GM21360 (cell line): ENCODE measurements around the gene FAM120A.
"Not testable (repeated sequence)": the region's sequence is repeated elsewhere in the genome, so short reads cannot be mapped to it uniquely, and the experiment has no call there.

ENCODE experiments used
- ATAC-seq: cut with Tn5 transposase; IDR thresholded peaks from one replicate; pipeline ENCODE4 v1.9.1; 2021; ENCODE audit warnings: mild to moderate bottlenecking, moderate library complexity; ENCODE audit not compliant: unreplicated experiment

FAM120A gene, protein sequence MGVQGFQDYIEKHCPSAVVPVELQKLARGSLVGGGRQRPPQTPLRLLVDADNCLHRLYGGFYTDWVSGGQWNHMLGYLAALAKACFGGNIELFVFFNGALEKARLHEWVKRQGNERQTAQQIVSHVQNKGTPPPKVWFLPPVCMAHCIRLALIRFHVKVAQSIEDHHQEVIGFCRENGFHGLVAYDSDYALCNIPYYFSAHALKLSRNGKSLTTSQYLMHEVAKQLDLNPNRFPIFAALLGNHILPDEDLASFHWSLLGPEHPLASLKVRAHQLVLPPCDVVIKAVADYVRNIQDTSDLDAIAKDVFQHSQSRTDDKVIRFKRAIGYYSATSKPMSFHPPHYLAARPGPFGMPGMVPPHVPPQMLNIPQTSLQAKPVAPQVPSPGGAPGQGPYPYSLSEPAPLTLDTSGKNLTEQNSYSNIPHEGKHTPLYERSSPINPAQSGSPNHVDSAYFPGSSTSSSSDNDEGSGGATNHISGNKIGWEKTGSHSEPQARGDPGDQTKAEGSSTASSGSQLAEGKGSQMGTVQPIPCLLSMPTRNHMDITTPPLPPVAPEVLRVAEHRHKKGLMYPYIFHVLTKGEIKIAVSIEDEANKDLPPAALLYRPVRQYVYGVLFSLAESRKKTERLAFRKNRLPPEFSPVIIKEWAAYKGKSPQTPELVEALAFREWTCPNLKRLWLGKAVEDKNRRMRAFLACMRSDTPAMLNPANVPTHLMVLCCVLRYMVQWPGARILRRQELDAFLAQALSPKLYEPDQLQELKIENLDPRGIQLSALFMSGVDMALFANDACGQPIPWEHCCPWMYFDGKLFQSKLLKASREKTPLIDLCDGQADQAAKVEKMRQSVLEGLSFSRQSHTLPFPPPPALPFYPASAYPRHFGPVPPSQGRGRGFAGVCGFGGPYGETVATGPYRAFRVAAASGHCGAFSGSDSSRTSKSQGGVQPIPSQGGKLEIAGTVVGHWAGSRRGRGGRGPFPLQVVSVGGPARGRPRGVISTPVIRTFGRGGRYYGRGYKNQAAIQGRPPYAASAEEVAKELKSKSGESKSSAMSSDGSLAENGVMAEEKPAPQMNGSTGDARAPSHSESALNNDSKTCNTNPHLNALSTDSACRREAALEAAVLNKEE

GRCh38 chr9:93450945-93451815, at the start of gene FAM120A:
TSS of gene FAM120A (plus strand) at chr9:93451685. CDS start at chr9:93451916, 231 bp downstream.
- ATAC-seq: peak; percentile 54

- ATAC-seq: no peak
These were observed 45.1 kb upstream of the FAM120A start for GRCh38 chr9:93406371-93406770.

- ATAC-seq: no peak
These were observed 38.0 kb upstream of the FAM120A start for GRCh38 chr9:93413530-93413929.

DNA sequence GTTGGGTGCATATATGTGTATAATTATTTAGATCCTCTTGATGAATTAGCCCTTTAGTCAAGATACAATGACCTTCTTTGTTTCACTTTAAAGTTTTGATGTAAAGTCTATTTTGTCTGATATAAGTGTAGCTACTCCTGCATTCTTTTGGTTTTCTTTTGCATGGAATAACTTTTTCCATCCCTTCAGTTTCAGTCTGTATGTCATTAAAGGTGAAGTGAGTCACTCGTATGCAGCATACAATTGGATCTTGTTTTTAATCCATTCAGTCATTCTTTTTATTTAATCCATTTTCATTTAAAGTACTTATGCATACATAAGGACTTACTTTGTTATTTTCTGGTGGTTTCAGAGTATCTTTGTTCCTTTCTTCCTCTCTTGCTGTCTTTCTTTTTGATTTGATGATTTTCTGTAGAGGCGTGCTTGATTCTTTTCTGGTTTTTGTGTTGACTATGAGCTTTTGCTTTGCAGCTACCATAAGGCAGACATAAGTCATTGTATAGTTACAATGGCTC, 36.3 kb upstream of the FAM120A start:
- ATAC-seq: no peak

DNA sequence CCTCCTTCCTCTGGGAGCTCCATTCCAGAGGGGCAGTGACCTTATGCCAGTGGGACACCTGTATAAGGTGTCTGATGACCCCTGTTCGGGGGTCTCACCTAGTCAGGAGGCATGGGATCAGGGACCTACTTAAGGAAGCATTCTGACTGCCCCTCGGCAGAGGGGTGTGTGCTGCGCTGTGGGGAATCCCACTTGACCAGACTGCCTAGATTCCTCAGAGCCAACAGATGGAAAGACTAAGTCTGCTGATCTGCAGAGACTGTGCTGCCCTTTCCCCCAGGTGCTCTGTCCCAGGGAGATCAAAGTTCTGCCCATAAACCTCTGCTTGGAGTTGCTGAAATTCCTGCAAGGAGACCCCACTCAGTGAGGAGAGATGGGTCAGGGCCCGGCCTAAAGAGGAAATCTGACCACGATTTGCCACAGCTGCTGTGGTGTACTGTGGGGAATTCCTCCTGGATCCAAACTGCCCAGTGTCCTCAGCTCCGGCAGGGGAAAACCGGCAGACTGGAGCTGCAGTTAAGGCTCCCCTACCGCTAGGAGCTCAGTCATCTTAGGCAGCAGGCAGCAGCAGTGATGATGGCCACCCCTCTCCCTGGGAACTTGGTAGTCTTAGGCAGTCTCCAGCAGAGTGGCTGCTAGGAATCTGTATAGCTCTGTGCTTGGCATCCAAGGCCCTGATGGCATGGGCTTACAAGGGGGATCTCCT, 34.8 kb upstream of the FAM120A start:
- ATAC-seq: no peak

DNA sequence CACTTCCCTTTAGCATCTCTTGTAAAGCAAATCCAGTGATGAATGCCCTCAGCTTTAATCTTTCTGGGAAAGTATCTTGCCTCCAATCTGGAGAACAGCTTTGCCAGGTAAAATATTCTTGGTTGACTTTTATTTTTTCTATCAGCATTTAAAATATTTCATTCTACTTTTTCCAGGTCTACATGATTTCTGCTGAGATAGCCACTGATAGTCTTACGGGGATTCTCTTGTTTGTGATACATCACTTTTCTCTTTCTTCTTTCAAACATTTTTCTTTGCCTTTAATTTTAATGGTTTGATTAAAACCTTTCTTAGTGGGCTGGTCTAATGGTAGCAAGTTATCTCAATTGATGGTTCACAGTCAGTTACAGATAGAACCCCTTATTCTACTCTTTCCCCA, 33.9 kb upstream of the FAM120A start:
- ATAC-seq: no peak

- ATAC-seq: no peak
These were observed 32.5 kb upstream of the FAM120A start for GRCh38 chr9:93419023-93419422.

DNA sequence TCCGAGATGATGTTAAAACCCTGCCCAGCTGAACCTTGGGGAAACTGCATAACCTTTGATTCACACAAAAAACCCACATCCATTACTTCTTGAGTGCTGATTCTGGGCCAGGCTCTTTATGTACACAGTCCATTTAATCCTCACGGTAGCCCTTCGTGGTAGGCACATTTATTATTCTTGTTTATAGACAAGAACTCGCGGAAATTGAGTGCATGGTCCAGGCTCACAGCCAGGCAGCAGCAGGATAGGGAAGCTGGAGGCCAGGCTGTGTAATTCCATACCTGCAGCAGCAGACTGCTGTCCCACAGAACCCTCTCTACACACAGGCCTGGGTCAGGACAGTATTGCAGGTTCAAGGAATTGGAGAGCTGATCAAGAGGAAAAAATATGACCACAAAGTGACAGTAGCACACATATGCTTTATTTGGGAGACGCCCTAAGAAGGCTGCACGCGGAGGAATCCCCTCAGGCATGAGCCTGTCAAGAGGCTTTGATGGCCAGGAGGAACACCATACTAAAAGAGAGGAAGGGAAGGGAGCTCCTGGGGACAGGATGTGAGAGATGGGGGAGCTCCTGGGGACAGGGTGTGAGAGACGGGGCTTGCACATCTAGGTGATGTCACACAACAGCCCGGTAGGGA, 28.4 kb upstream of the FAM120A start:
- no peak for ATAC-seq

DNA sequence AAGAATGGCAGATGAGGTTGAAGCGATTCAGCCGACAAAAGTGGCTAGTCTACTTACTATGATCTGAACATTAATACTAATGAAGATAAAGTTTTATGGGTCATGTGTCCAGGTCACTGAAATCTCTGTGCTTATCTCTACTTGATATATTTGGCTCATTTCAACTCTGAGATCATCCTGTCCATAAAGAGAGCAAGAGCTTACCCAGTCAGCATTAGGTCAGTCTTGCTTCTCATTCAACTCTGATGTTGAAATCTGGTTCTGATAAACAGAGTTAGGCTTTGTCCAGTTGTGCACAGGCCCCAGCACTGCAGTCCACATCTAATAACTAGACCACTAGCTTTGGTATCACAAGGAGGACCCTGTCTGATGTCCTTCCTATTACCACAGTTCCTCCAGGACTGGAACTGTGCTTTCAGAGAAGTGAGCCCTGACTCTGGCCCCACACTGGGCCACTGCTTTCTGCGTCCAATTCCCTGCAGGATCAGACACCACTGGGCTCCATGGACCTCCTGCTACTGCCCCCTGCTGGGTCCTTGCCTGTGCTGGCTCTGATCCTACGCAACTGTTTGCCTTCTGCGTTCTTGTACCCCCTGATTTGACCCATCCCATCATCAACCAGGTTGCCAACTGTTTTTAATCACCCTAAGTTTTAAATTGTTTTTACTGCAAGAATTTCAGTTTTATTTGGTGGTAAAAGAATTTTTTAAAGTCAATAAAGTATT, 23.7 kb upstream of the FAM120A start:
- ATAC-seq: no peak

DNA sequence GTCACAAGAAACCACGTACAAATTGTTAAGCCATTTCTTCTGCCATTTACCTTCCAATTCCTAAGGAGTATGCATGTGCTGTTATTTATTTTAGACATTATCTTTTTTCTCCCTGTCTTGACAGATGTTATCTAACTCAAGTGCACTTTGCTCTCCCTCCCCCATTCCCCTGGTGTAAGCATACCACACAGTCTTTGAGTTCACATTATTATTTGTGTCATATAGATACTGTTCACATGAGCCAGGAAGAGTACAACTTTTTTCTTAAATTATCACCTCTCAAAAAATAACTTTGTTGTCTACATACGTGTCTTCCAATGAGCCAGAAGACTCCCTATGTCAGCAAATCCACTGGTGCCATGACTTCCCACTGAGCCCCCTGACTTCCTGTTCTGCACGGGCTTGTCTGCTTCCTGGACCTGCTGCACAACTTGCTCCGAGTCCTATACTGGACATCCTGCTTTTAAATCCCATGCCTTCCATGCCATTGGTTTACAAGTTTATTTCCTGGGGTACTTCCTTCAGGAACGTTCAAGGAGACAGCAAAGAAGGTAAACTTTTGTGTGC, 19.9 kb upstream of the FAM120A start:
- no peak for ATAC-seq

- no peak for ATAC-seq
These were observed 18.5 kb upstream of the FAM120A start for GRCh38 chr9:93432964-93433363.

DNA sequence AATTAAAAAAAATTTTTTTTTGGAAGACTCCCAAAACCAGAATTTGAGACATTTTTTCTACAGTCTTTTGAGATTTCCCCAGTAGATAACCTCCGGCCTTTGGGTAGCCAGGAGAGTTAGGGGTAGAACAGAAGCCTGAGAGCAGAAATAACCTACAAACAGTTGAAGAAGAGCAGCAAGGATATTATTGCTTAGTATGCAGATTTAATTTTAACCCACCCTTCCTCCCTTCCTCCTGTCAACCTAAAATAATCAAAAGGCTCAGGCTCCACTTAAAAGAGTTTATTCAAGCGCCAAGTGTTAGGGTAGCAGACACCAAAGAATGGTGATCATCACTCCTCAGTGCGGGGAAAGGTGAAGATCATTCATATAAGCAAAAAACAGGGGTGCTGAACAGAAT, 17.4 kb upstream of the FAM120A start:
- no peak for ATAC-seq

DNA sequence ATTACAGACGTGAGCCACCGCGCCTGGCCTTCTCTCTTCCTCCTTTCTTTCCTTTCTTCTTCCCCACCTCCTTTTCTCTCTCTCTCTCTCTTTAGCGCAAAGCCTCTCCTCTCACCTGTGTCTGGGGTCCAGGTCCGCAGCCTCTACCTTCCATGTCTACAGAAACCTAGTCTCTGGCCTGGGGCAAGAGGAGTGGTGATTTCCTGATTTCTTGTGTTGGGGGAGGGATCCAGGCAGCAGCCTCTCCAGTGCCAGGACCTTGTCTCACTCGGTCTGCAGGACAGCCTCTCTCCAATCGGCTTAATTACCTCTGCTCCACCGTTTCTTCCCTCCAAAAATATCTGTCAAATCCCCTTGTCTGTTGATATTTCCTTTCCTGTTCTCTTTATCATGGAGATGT, 16.1 kb upstream of the FAM120A start:
- ATAC-seq: no peak

- no peak for ATAC-seq
These were observed 15.3 kb upstream of the FAM120A start for GRCh38 chr9:93436218-93436617.

- no peak for ATAC-seq
These were observed 14.7 kb upstream of the FAM120A start for GRCh38 chr9:93436655-93437407.

DNA sequence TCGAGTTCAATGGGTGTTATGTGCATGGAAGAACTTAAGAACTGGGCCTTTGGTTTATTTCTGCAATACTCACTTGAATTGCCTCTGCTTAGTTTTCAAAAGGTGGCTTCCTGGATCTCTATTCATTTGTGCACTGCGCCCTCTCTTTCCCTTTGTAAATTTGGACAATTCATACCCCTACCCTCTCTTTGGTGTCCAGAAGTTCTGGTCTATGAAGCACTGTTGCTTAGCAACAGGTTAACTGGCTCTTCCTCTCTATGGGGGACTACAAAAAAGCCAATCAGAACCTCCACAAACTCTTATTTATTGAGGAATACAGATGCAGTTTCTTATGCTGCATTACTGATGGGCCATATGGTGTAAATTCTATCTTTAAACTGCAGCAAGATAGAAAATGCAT, 13.5 kb upstream of the FAM120A start:
- ATAC-seq: no peak

DNA sequence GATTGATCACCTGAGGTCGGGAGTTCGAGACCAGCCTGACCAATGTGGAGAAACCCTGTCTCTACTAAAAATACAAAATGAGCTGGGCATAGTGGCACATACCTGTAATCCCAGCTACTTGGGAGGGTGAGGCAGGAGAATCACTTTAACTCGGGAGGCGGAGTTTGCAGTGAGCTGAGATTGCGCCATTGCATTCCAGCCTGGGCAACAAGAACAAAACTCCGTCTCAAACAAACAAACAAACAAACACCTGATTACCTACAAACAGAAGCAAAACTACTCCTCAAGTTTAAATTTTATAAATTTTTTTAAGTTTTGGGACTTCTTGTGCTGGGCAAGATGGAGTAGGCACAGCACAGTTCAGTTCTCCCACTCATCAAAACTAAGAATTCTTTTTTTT, 12.2 kb upstream of the FAM120A start:
- ATAC-seq: not testable (repeated sequence)
